K562 (cell line): ENCODE results near the gene HMGCL. TPM values are rescaled to one million over a fixed set of nuclear protein-coding genes. Genes with fewer than 3 reads are reported as not detected.
A peak's percentile ranks its signal among the peaks of the same experiment; 100 is the strongest.

ENCODE experiments used
- ATAC-seq: fragments of 200-7000 bp; cut with Tn5 transposase; 3 replicates; pipeline ENCODE4 v1.9.1; 2020; ENCODE audit warnings: moderate library complexity
- BruUV-seq: library from RNA; stranded (reverse); fragments of 400-500 nt; replicated peaks from 2 replicates; lab custom pipeline; 2021; lab: Mats Ljungman, UMichigan
- CTCF ChIA-PET: fragments of 300-600 bp; formaldehyde crosslinking; extraction: SDS; loops from one replicate; lab custom pipeline; 2021; ENCODE audit warnings: low intra/inter-chr PET ratio; lab: Yijun Ruan, JAX
- POLR2A ChIA-PET: fragments of 300-600, 350-650 bp; sonication (Branson Sonifier 250); formaldehyde crosslinking; extraction: SDS; loops from one replicate; lab custom pipeline; 2021; ENCODE audit warnings: antibody characterized with exemption, inconsistent platforms; lab: Yijun Ruan, JAX
- DNase-seq, 4 experiments: peaks; one replicate each; pipeline versions ENCODE4 v3.0.0 to v3.0.0-alpha.2; 2011 to 2018; ENCODE audit warnings: low spot score in 3 of 4, mixed read lengths in 3 of 4; ENCODE audit errors: extremely low read depth in 1 of 4
- FAIRE-seq: peaks from 2 replicates; lab custom pipeline; 2011; peaks lifted over from hg19 to GRCh38; lab: Jason Lieb, UNC
- H2AFZ ChIP-seq: 2 replicates; pipeline ENCODE4 v1.6.0; 2011; ENCODE audit warnings: low read depth, low read length, control low read depth, inconsistent platforms
- H3K27ac ChIP-seq: fragments of 200-600 bp; 3 replicates; pipeline ENCODE4 v1.8.0; 2011; ENCODE audit warnings: low read depth, mild to moderate bottlenecking, control low read depth, inconsistent platforms, low read length, moderate library complexity, mixed read lengths; ENCODE audit errors: extremely low read depth
- H3K27me3 ChIP-seq, 2 experiments: fragments of 300-600 bp in 1 of 2; 2 replicates in 1 of 2; 3 replicates in 1 of 2; pipeline versions ENCODE4 v1.6.0 to v1.8.0; 2011; ENCODE audit warnings: inconsistent platforms in 2 of 2, low read length in 2 of 2, mild to moderate bottlenecking in 1 of 2, mixed read lengths in 1 of 2, moderate library complexity in 1 of 2; ENCODE audit not compliant: control insufficient read depth in 2 of 2, insufficient read depth in 2 of 2
- H3K36me3 ChIP-seq: fragments of 300-600 bp; 3 replicates; pipeline ENCODE4 v1.8.0; 2011; ENCODE audit warnings: mild to moderate bottlenecking, low read length, inconsistent platforms; ENCODE audit not compliant: control insufficient read depth, insufficient read depth
- H3K4me1 ChIP-seq, 2 experiments: fragments of 200-600 bp in 1 of 2; replicated peaks in 1 of 2; 2 replicates in 1 of 2; 3 replicates in 1 of 2; pipeline versions ENCODE4 v1.5.1 to v1.8.0; 2011; ENCODE audit warnings: inconsistent platforms in 2 of 2, low read length in 2 of 2, mild to moderate bottlenecking in 1 of 2, mixed read lengths in 1 of 2, moderate library complexity in 1 of 2; ENCODE audit not compliant: control insufficient read depth in 2 of 2, insufficient read depth in 2 of 2
- H3K4me2 ChIP-seq: 2 replicates; pipeline ENCODE4 v1.6.1; 2011; ENCODE audit warnings: low read length, control low read depth, inconsistent platforms, mixed read lengths; ENCODE audit not compliant: insufficient read depth
- H3K4me3 ChIP-seq: fragments of 200-600 bp; sonication (generic), shearing (Covaris generic); 2 replicates; pipeline ENCODE4 v1.5.1; 2016; ENCODE audit warnings: control low read depth, inconsistent platforms
- H3K79me2 ChIP-seq: fragments of 200-600 bp; 3 replicates; pipeline ENCODE4 v1.8.0; 2011; ENCODE audit warnings: low read length, inconsistent platforms; ENCODE audit not compliant: control insufficient read depth, insufficient read depth
- H3K9ac ChIP-seq, 2 experiments: 2 replicates each; pipeline versions ENCODE4 v1.6.0 to v1.6.1; 2011; ENCODE audit warnings: low read depth in 2 of 2, low read length in 2 of 2, control low read depth in 1 of 2, inconsistent platforms in 1 of 2, mild to moderate bottlenecking in 1 of 2, mixed read lengths in 1 of 2; ENCODE audit not compliant: insufficient read depth in 1 of 2
- H3K9me1 ChIP-seq: one replicate; pipeline ENCODE4 v1.6.0; 2011; ENCODE audit warnings: inconsistent platforms, mild to moderate bottlenecking, low read length, moderate library complexity; ENCODE audit not compliant: control insufficient read depth, insufficient read depth
- H3K9me3 ChIP-seq: replicated peaks from 2 replicates; pipeline ENCODE4 v1.5.1; 2011; ENCODE audit warnings: low read depth, low read length, inconsistent platforms; ENCODE audit not compliant: control insufficient read depth, insufficient read depth
- H4K20me1 ChIP-seq: replicated peaks from 2 replicates; pipeline ENCODE4 v1.6.1; 2011; ENCODE audit warnings: low read length, inconsistent platforms, mixed read lengths; ENCODE audit not compliant: control insufficient read depth, insufficient read depth
- CREB1 ChIP-seq, 2 experiments: sonication (generic) in 1 of 2; formaldehyde crosslinking in 1 of 2; IDR thresholded peaks; 2 replicates each; pipeline versions ENCODE4 v1.6.1 to v1.8.0; 2012 to 2022; ENCODE audit warnings: inconsistent platforms in 1 of 2, mild to moderate bottlenecking in 1 of 2, missing genetic modification reagents in 1 of 2, moderate library complexity in 1 of 2
- SMAD2 ChIP-seq: fragments of 150-350 bp; IDR thresholded peaks from 2 replicates; pipeline ENCODE4 v1.6.1; 2014; ENCODE audit warnings: low read depth, mild to moderate bottlenecking, low read length
- SMC3 ChIP-seq: conservative IDR thresholded peaks from 2 replicates; pipeline ENCODE4 v1.6.1; 2011; ENCODE audit warnings: low read depth, low read length, improper control_type of control experiment; ENCODE audit not compliant: insufficient read depth
- SOX6 ChIP-seq: fragments of 450-650 bp; IDR thresholded peaks from 2 replicates; pipeline ENCODE4 v1.6.1; 2014; ENCODE audit warnings: mild to moderate bottlenecking
- SREBF1 ChIP-seq: fragments of 150-350 bp; IDR thresholded peaks from 2 replicates; pipeline ENCODE4 v1.6.1; 2014; ENCODE audit warnings: antibody characterized with exemption, low read depth, low read length, borderline replicate concordance
- TARDBP ChIP-seq: fragments of 450-650 bp; IDR thresholded peaks from 2 replicates; pipeline ENCODE4 v1.6.1; 2016
- ZNF12 ChIP-seq: sonication (generic); formaldehyde crosslinking; IDR thresholded peaks from 2 replicates; pipeline ENCODE4 v1.4.0; 2020; ENCODE audit warnings: mild to moderate bottlenecking, missing genetic modification reagents
- ZNF184 ChIP-seq: sonication (generic); formaldehyde crosslinking; IDR thresholded peaks from 2 replicates; pipeline ENCODE4 v1.5.0; 2020; ENCODE audit warnings: missing genetic modification reagents
- ZNF263 ChIP-seq: sonication (generic); formaldehyde crosslinking; IDR thresholded peaks from 2 replicates; pipeline ENCODE4 v1.8.0; 2022; ENCODE audit warnings: mild to moderate bottlenecking, missing genetic modification reagents, borderline replicate concordance
- ZNF280A ChIP-seq: fragments of 450-650 bp; IDR thresholded peaks from 2 replicates; pipeline ENCODE4 v1.6.1; 2018; ENCODE audit warnings: mild to moderate bottlenecking, low read depth; ENCODE audit not compliant: partially characterized antibody
- ZNF282 ChIP-seq: sonication (generic); formaldehyde crosslinking; IDR thresholded peaks from 2 replicates; pipeline ENCODE4 v1.8.1; 2023; ENCODE audit warnings: missing genetic modification reagents
- WGBS: fragments of 100-300 bp; shearing (Covaris generic); methylation state at CpG from one replicate; pipeline ENCODE4 v1.1.6; 2016; ENCODE audit warnings: low coverage, mixed read lengths; ENCODE audit not compliant: insufficient coverage; ENCODE audit errors: missing lambda C conversion rate; 5-methylcytosine and 5-hydroxymethylcytosine counted together
- in situ Hi-C: fragments of 300-500 bp; cut with MboI; formaldehyde crosslinking; loops from 4 replicates; pipeline ENCODE4 v1.15.0; 2018; ENCODE audit warnings: inconsistent platforms, mixed read lengths
- intact Hi-C: fragments of 100-400 bp; cut with micrococcal nuclease; formaldehyde crosslinking; loops from 2 replicates; pipeline ENCODE4 v1.14.2; 2022
- polyA plus RNA-seq, 8 experiments: library from polyadenylated mRNA; depleted of rRNA in 4 of 8; stranded (reverse) in 5 of 8; unstranded in 3 of 8; fragments of >200 nt; fragmentation: Nextera tagmentation in 2 of 8; fragmentation: Illumina TruSeq in 1 of 8; extraction: Ambion mirVana in 2 of 8; extraction: Trizol in 1 of 8; gene quantifications; 2 replicates each; pipeline versions ENCODE4 v1.2.1 to v1.2.3, GENCODE V29; 2011 to 2014; ENCODE audit warnings: inconsistent platforms in 1 of 8, missing spikeins in 1 of 8
- total RNA-seq, 7 experiments: library from RNA; depleted of rRNA in 6 of 7; stranded (reverse); fragments of >200 nt in 6 of 7; fragmentation: Illumina TruSeq in 2 of 7; extraction: Trizol in 2 of 7; gene quantifications; 2 replicates each; pipeline versions ENCODE4 v1.2.1 to v1.2.3, GENCODE V29; 2011 to 2021; ENCODE audit warnings: low replicate concordance in 1 of 7

The HMGCL gene
- total and polyA plus RNA-seq, 9 of the 15 experiments (the other 6 are each of a cell fraction or from before 2014, with no cell fraction given) = 18.0 to 82.2 (median 24.2) TPM

- TF ChIP-seq SMC3 (no peak), ZNF184 (CRISPR knock-in tag) (no peak), SMAD2 (no peak), ZNF12 (CRISPR knock-in tag) (no peak)
- TF ChIP-seq, all 486 proteins: peak for 27
These were observed 13.2 kb upstream of the HMGCL start (continued) for GRCh38 chr1:23838401-23838866.

DNA sequence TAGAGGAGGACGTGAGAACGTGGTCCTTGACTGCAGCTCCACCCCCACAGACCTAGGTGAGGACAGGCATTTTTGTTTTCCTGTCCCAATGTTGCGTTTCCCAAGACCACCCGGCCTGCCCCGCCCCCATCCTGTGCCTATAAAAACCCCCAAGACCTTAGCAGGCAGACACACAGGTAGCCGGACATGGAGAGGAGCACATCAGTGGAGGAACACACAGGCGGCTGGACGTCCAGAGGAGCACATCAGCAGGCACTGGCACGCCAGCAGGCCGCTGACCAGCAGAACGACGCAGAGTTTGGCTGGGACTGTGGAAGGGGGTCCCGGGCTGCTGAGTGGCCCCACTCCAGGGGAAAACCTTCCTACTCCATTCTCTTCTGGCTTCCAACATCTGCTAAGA lies 12.7 kb upstream of the HMGCL start:
- H3K9ac ChIP-seq = peak overlapping the region; percentile 32 to 88; a peak in 3 of 4 replicates
- in situ Hi-C loops = no loop called here
- H3K27me3 ChIP-seq = no peaks in the 10 kb centered on the region
- 8% methylated on average over 12 of the region's 13 CpGs for WGBS
- FAIRE-seq = no peak
- CTCF ChIA-PET = no interaction called here
- no peaks in the 10 kb centered on the region for H4K20me1 ChIP-seq
- H3K27ac ChIP-seq = no peak overlapping the region
- peak; percentile 22; the same call in 1 of the 2 replicates for TF ChIP-seq ZNF263 (CRISPR knock-in tag)
- TF ChIP-seq SOX6 = no peak
- no peak for TF ChIP-seq ZNF280A
- no peak for TF ChIP-seq CREB1 (IDR thresholded peaks at IDR 0.05)
- no peak for TF ChIP-seq CREB1 (CRISPR knock-in tag; IDR thresholded peaks at IDR 0.05)
- TF ChIP-seq TARDBP = no peak
- no peak for TF ChIP-seq SREBF1
- no peak for TF ChIP-seq ZNF282 (CRISPR knock-in tag)
- TF ChIP-seq, all 486 proteins: peak for 1
- H3K9me1 ChIP-seq = no peaks in the 10 kb centered on the region
- DNase-seq = peak in 1 of 4 experiments; percentile 4
- POLR2A ChIA-PET = interaction anchor here (0.6 kb wide), 1 partner anchor 57 kb away, joined by 5 read pairs; no protein-coding TSS in a partner anchor
- peak; percentile 44 for ATAC-seq
- peak overlapping the region; percentile 90 for H2AFZ ChIP-seq
- peak overlapping the region; percentile 85 for H3K4me2 ChIP-seq
- intact Hi-C loops = no loop called here
- BruUV-seq = no TSS peak
- peak overlapping the region; percentile 38 for H3K4me3 ChIP-seq
- H3K36me3 ChIP-seq = no peaks in the 10 kb centered on the region
- H3K4me1 ChIP-seq = peaks cover 5 to 8% of the 10 kb centered on the region in 2 experiments; a peak in 4 of 5 replicates
- H3K9me3 ChIP-seq = no peaks in the 10 kb centered on the region
- H3K79me2 ChIP-seq = no peaks in the 10 kb centered on the region
